ENCODE measurements around the gene MS4A3. TPM values are rescaled to one million over a fixed set of nuclear protein-coding genes. Genes with fewer than 3 reads are reported as not detected.
"Not testable (repeated sequence)": the region's sequence is repeated elsewhere in the genome, so short reads cannot be mapped to it uniquely, and the experiment has no call there.

MS4A3 gene
- total RNA-seq, 4 donors from 2014 or later, result not detected

- H3K4me1 ChIP-seq, result no peaks in the 10 kb centered on the region
- no peaks in the 10 kb centered on the region for H3K27me3 ChIP-seq
- H3K4me3 ChIP-seq, result no peak overlapping the region
- H3K36me3 ChIP-seq, result no peaks in the 10 kb centered on the region
- H3K9me3 ChIP-seq, result no peaks in the 10 kb centered on the region
- DNase-seq, result no peak
- no peak for TF ChIP-seq CTCF (IDR thresholded peaks at IDR 0.05)
- TF ChIP-seq POLR2A (IDR thresholded peaks at IDR 0.05), result no peak
- no peak overlapping the region for H3K27ac ChIP-seq
Measured at GRCh38 chr11:60100516-60100915, 44.1 kb downstream of the MS4A3 start.

GRCh38 chr11:60101368-60101767 is 44.9 kb downstream of the MS4A3 start:
- Histone ChIP-seq H3K4me3 (peak overlapping the region in 1 of 4 donors; percentile 7), H3K27ac (peak overlapping the region in 1 of 4 donors; percentile 22)
- H3K4me1 ChIP-seq, H3K9me3 ChIP-seq, H3K27me3 ChIP-seq, H3K36me3 ChIP-seq, DNase-seq: not testable (repeated sequence)

GRCh38 chr11:60104471-60105115 is 48.1 kb downstream of the MS4A3 start:
- DNase-seq, H3K9me3 ChIP-seq, H3K27me3 ChIP-seq, H3K36me3 ChIP-seq, H3K27ac ChIP-seq, H3K4me3 ChIP-seq: not testable (repeated sequence)
- peaks cover 0 to 11% (median 0%) of the 10 kb centered on the region in 4 donors for H3K4me1 ChIP-seq

GRCh38 chr11:60108631-60109030 is 52.2 kb downstream of the MS4A3 start:
- H3K36me3 ChIP-seq, H3K4me3 ChIP-seq, H3K9me3 ChIP-seq, H3K27me3 ChIP-seq: not testable (repeated sequence)
- Histone ChIP-seq H3K27ac (peak overlapping the region in 1 of 4 donors; percentile 39), H3K4me1 (peaks cover 0 to 11% (median 0%) of the 10 kb centered on the region in 4 donors)
- DNase-seq, result peak in 1 of 3 donors; percentile 60

GRCh38 chr11:60111793-60112192 is 55.3 kb downstream of the MS4A3 start:
- H3K36me3 ChIP-seq, result no peaks in the 10 kb centered on the region
- H3K27ac ChIP-seq, result no peak overlapping the region
- H3K27me3 ChIP-seq, result no peaks in the 10 kb centered on the region
- H3K4me1 ChIP-seq, result peaks cover 0 to 11% (median 0%) of the 10 kb centered on the region in 4 donors
- TF ChIP-seq CTCF (IDR thresholded peaks at IDR 0.05) (no peak), POLR2A (IDR thresholded peaks at IDR 0.05) (no peak)
- no peaks in the 10 kb centered on the region for H3K9me3 ChIP-seq
- no peak overlapping the region for H3K4me3 ChIP-seq
- DNase-seq, result no peak

- H3K36me3 ChIP-seq, result no peaks in the 10 kb centered on the region
- H3K9me3 ChIP-seq, result no peaks in the 10 kb centered on the region
- no peak for TF ChIP-seq CTCF (IDR thresholded peaks at IDR 0.05)
- TF ChIP-seq POLR2A (IDR thresholded peaks at IDR 0.05), result no peak
- no peaks in the 10 kb centered on the region for H3K27me3 ChIP-seq
- no peak for DNase-seq
- H3K27ac ChIP-seq, result no peak overlapping the region
- no peak overlapping the region for H3K4me3 ChIP-seq
- no peaks in the 10 kb centered on the region for H3K4me1 ChIP-seq
Measured at GRCh38 chr11:60116996-60117790, 60.7 kb downstream of the MS4A3 start.

- Histone ChIP-seq H3K9me3 (no peaks in the 10 kb centered on the region), H3K27ac (no peak overlapping the region), H3K4me3 (no peak overlapping the region), H3K27me3 (no peaks in the 10 kb centered on the region), H3K4me1 (no peaks in the 10 kb centered on the region), H3K36me3 (no peaks in the 10 kb centered on the region)
- no peak for TF ChIP-seq POLR2A (IDR thresholded peaks at IDR 0.05)
- peak in 1 of 6 experiments; percentile 10 for TF ChIP-seq CTCF (IDR thresholded peaks at IDR 0.05)
- DNase-seq, result no peak
Measured at GRCh38 chr11:60118338-60118737, 61.9 kb downstream of the MS4A3 start.
